ENCODE data around the gene TM4SF4.
"Not testable (repeated sequence)": the region's sequence is repeated elsewhere in the genome, so short reads cannot be mapped to it uniquely, and the experiment has no call there.

Gene TM4SF4, protein sequence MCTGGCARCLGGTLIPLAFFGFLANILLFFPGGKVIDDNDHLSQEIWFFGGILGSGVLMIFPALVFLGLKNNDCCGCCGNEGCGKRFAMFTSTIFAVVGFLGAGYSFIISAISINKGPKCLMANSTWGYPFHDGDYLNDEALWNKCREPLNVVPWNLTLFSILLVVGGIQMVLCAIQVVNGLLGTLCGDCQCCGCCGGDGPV

DNA sequence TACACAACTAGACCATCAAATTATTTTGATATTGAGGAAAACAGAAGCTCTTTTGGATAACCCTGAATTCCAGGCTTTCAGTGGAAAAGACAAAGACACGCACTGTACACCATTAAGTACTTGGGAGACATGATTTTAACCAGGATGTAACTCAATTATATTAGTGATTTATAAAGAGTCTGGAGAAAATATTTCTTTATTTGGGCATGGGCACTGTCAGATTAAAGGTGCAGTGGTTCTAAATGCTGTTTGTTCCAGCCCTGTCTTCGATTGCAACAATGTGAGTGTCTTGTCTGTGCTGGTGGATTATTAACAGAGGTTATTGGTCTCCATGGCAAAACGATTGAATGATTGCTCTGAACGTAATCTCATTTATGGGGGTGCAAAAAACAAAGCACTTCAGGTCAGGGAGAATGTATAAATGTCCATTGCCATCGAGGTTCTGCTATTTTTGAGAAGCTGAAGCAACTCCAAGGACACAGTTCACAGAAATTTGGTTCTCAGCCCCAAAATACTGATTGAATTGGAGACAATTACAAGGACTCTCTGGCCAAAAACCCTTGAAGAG is at the start of gene TM4SF4:
Gene TM4SF4, plus strand, starts transcription at position 448 of the 568 bp plus-strand sequence. CDS start 181 bp downstream, outside the sequence.
- no peak for FAIRE-seq

- FAIRE-seq, result no peak
Observed at GRCh38 chr3:149424918-149425317, 49.6 kb upstream of the TM4SF4 start.

GRCh38 chr3:149426325-149426724 is 48.2 kb upstream of the TM4SF4 start:
- no peak for FAIRE-seq

DNA sequence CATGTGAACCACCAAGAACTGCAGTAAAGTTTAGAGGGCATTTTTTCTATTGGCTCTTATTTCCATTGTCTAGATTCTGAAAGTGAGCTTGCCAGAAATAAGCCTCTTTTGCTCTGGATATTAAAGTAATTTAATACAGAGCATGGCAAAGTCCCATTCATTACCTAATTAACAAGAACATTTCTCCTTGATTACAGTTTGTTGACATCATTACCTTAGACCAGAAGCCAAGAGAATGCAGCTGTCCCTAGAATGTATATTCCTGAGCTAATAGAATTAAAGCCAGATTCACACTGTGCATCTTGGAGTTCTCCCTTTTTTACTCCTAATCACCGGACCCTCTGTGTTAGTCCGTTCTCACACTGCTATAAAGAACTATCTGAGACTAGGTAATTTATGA is 46.4 kb upstream of the TM4SF4 start:
- no peak for FAIRE-seq

DNA sequence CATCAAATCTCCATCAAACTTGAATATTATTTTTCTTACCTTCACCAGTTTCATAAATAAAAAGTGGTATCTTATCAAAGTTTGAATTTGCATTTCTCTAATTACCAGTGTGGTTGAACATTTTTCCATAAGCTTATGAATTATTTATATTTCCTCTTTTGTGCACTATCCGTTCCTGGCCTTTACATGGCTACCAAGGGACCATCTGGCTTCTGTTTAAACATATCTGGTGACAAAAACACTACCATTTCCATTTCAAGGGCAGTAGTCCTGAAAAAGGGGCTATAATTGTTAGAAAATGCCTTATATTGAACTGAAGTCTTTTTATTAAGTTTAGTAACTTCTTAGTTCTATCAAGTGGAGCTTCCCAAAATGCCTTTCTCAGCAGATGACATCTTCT is 44.3 kb upstream of the TM4SF4 start:
- no peak for FAIRE-seq

GRCh38 chr3:149432149-149432548 is 42.3 kb upstream of the TM4SF4 start:
- no peak for FAIRE-seq

GRCh38 chr3:149435996-149436885 is 38.3 kb upstream of the TM4SF4 start:
- no peak for FAIRE-seq

- FAIRE-seq, result no peak
Observed at GRCh38 chr3:149437286-149437685, 37.2 kb upstream of the TM4SF4 start.

GRCh38 chr3:149437710-149438109 is 36.8 kb upstream of the TM4SF4 start:
- no peak for FAIRE-seq

DNA sequence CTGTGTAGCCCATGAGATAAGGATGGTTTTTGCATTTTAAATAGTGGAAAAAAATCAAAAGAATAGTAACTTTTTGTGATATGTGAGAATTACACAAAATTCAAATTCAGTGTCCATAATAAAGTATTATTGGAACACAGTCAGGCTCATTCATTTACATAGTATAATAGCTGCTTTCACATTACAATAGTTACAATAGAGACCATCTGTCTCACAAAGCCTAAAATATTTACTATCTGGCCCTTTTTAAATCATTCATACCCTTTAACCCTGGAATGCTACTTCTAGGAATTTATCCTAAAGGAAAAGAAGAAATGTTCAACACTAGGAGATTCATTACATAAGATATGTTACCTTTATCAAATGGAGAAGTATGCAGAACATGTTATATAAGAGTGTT is 35.5 kb upstream of the TM4SF4 start:
- no peak for FAIRE-seq

DNA sequence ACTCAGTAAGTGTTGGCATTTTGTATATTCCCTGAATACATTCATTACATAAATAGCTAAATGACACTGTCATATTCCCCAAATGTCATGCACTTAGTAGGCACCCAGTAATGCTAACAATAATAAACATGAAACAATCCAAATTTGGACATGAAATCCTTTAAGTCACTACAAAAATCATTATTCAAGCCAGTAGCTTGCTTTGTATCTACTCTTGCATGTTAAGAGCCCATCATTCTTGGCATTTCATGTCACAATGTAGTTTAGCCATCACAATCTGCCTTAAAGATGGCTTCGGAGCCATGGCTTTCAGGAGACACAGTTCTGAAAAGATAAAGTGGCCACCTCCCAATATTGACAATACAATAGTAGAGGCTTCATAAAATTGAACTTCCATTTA is 32.9 kb upstream of the TM4SF4 start:
- no peak for FAIRE-seq

DNA sequence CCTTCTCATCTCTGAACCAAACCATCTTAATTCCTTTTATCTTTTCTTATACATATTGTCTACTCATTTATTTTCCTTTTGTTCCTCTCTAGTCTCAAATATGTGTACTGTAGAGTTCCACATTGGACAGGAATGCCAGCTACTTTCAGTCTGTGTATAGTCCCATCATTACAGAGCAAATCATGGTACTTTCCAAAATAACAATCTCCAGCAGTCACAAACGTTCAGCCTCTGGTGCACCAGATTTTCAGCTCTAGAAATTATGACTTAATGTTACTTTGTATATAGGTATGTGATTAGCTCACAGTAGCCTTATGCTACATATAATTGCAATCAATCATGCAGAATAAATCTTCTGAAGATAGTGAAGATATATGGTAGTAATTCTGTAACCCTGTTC is 32.5 kb upstream of the TM4SF4 start:
- no peak for FAIRE-seq

DNA sequence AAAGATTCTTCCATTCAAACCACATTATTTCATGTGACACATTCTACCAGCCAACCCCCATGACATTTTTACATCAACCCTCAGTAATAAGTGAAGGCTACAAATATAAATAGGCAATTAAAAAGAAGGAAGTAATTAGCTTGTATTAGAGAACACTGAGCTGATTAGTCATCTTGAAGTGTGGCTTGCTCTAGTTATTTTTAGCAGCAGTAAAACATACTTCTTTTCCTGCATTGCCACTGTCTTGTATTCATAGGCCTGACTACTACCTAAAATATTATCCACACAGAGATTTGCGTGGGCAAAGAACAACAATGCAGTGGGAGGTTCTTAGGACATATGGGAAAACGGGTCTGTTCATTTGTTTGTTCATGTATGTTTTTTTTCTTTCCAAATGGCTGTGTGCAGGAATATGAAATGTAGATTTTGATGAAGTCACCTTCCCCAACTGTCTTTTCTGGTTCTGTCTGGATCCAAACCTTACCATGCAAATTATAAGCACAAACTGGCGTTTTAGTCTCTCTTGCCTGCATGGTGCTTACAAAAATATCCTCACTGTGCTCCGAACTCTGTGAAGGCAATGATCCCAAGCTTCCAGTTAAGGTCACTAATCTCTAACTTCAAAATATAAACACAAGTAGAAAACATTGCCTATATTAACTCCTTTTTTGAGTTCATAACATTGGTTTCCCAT is 31.5 kb upstream of the TM4SF4 start:
- FAIRE-seq, result peak; percentile 86

DNA sequence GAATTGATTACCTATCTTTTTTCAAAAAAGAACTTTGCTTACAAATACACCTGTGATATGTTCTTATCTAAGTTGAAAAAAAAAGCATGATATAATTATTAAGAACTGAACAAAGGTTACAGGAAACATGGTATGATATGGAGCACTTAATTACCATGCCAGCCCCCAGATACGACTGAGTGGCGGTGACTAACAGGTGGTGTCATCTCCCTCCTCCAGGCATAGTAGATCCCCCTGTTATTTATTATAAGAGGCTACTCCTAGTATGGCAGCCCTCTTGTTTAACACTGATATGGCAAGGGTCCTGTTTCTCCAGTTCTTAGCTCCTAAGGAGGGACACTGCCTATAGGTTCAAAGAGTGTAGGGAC is 31.0 kb upstream of the TM4SF4 start:
- FAIRE-seq, result no peak

DNA sequence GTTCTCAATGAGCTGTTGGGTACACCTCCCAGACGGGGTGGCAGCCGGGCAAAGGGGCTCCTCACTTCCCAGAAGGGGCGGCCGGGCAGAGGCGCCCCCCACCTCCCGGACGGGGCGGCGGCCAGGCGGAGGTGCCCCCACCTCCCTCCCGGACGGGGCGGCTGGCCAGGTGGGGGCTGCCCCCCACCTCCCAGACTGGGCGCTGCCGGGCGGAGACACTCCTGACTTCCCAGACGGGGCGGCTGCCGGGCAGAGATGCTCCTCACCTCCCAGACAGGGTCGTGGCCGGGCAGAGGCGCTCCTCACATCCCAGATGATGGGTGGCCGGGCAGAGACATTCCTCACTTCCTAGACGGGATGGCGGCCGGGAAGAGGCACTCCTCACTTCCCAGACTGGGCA is 29.6 kb upstream of the TM4SF4 start:
- not testable (repeated sequence) for FAIRE-seq

DNA sequence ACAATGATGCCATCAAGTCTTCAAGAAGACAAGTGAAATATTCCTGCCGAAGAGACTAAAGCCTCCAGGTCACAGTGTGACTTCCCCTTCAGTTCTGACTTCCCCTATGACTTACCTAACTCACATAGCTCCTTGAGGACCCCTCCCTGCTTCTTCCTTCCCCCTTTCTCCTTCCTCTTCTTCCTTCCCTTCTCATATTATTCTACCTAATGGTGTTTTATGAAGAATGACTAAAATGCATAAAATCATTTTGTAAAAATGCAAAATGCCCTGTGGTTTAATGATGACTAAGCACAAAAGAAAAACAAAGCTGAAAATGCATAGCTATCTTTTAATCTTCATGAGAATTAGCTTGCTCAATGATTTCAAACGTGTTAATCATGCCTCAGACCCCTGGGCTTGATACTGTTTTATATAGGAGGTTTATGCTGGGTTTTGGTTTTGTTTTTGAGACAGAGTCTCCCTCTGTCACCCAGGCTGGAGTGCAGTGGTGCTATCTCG is 26.1 kb upstream of the TM4SF4 start:
- FAIRE-seq, result no peak

- no peak for FAIRE-seq
Observed at GRCh38 chr3:149449182-149449581, 25.3 kb upstream of the TM4SF4 start.

DNA sequence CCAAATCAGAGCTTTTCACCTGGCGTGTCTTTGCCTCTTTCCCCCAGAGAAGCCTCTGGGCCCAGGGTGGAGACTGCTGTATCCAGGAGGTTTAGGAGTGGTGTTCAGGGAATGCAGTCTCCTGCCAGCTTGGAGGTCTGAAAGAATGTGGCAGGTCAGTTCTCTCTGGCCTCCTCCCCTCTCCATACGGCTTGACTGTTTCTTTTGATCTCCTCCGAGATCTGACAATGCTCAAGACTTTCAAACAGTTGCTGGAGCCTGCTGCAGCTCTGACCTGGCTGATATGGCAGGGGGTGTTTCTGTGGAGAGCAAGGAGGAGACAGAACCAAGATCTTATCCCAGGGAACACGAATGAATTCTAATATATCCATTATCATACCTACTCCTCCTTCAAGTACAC is 24.7 kb upstream of the TM4SF4 start:
- no peak for FAIRE-seq

GRCh38 chr3:149450281-149450680 is 24.2 kb upstream of the TM4SF4 start:
- FAIRE-seq, result no peak

DNA sequence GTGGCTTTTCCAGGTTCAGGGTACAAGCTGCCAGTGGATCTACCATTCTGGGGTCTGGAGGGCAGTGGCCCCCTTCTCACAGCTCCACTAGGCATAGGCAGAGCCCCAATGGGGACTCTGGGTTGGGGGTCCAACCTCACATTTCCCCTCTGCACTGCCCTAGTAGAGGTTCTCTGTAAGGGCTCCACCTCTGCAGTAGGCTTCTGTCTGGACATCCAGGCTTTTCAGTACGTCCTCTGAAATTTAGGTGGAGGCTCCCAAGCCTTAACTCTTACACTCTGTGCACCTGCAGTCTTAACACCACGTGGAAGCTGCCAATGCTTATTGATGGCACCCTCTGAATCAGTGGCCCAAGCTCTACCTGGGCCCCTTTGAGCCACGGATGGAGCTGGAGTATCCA is 22.5 kb upstream of the TM4SF4 start:
- FAIRE-seq, result no peak

DNA sequence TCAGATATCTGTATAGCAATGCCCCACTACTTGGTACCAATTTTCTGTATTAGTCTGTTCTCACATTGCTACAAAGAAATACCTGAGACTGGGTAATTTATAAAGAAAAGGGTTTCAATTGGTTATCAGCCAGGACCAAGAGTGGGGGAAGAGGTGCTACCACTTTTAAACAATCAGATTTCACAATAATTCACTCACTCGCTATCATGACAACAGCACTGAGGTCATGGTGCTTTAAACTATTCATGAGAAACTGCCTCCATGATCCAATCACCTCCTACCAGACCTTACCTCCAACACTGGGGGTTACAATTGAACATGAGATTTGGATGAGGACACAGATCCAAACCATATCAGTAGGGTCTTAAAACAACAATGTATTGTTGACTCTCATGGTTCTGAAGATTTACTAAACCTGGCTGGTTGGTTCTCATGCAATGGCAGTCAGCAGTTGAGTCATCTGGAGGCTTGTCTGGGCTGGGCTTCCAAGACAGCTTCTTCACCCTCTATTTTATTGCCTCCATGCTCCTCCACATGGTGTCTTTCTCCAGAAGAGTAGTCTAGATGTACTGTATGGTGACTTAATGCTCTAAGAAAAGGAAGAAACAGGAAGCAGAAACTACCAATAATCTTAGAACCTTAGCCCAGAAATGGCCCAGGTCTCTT is 21.2 kb upstream of the TM4SF4 start:
- no peak for FAIRE-seq

DNA sequence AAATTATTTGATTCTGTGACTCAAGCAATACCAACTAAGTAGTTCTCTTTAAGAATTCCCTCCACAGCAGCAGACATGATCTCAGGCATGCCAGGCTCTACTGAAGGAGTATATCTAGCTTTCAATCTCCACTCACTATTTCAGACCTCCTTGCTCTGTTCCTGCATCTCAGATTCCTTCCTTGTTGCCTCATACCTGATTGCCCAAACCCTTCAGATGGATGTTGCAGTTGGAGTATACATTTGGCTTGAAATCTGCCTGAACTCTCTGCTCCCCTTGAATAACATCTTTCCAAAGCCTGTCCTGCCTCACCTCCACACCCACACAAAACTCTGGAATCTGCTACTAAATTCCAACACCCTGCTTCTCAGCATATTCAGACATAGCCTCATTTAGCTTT is 19.8 kb upstream of the TM4SF4 start:
- FAIRE-seq, result no peak

- FAIRE-seq, result no peak
Observed at GRCh38 chr3:149455366-149455765, 19.1 kb upstream of the TM4SF4 start.

All from islet of Langerhans (tissue), 1 donor.